Measurements from ENCODE around the gene MGAT4A. TPM values are rescaled to one million over a fixed set of nuclear protein-coding genes. Genes with fewer than 3 reads are reported as not detected.

MGAT4A gene
- total and polyA plus RNA-seq, 2 of the 8 experiments (the other 6 are each of a cell fraction or from before 2014, with no cell fraction given), result 1.4 to 7.7 TPM

- POLR2A ChIA-PET (ENCODE audit: partially characterized antibody), result no interaction called here
- H4K91ac ChIP-seq (replicated peaks; ENCODE audit: insufficient read length, low read length), result no peak overlapping the region
- CTCF ChIA-PET (ENCODE audit: partially characterized antibody), result interaction anchor here (0.8 to 2.3 kb wide), 5 partner anchors 8 to 125 kb away, joined by 3 to 8 read pairs (median 4); no protein-coding TSS in a partner anchor
- H2BK12ac ChIP-seq (ENCODE audit: low read depth, low read length), result no peak overlapping the region
- H2AK5ac ChIP-seq (ENCODE audit: low read depth, low read length), result no peak overlapping the region
- no peak overlapping the region for H2BK5ac ChIP-seq (ENCODE audit: low read depth, low read length)
- H2BK120ac ChIP-seq (replicated peaks; ENCODE audit: low read depth, low read length), result no peak overlapping the region
- H3K9ac ChIP-seq (replicated peaks in 1 of 4; ENCODE audit: extremely low read depth in 1 of 4, low read depth in 3 of 4, low read length in 3 of 4), result no peak overlapping the region
- no peak for DNase-seq (ENCODE audit: low read depth in 1 of 2, low spot score in 2 of 2)
- no peak overlapping the region for H3K56ac ChIP-seq (replicated peaks; ENCODE audit: insufficient read length, low read depth, low read length)
- peaks cover 8 to 23% (median 16%) of the 10 kb centered on the region in 4 experiments for H3K36me3 ChIP-seq (ENCODE audit: control insufficient read depth in 2 of 4, insufficient read depth in 4 of 4, low read length in 3 of 4)
- H3K18ac ChIP-seq (ENCODE audit: extremely low read depth, low read length), result no peak overlapping the region
- H4K8ac ChIP-seq (ENCODE audit: extremely low read depth, insufficient read depth, low read length), result no peak overlapping the region
- no peaks in the 10 kb centered on the region for H3K23me2 ChIP-seq (ENCODE audit: low read depth, low read length)
- H3K14ac ChIP-seq (ENCODE audit: insufficient read length), result no peak overlapping the region
- no peaks in the 10 kb centered on the region for H3K27me3 ChIP-seq (replicated peaks in 1 of 4; ENCODE audit: control insufficient read depth in 3 of 4, extremely low read depth in 1 of 4, insufficient read depth in 3 of 4, low read length in 3 of 4)
- no peak overlapping the region for H3K4me2 ChIP-seq (ENCODE audit: insufficient read depth in 1 of 2, low read depth in 2 of 2, low read length in 2 of 2)
- H3K4ac ChIP-seq (replicated peaks; ENCODE audit: insufficient read length, low read depth, low read length), result no peak overlapping the region
- H3K79me1 ChIP-seq (ENCODE audit: low read depth, low read length), result no peaks in the 10 kb centered on the region
- no peaks in the 10 kb centered on the region for H3K9me3 ChIP-seq (ENCODE audit: insufficient read depth in 2 of 2, low read depth in 1 of 2, low read length in 1 of 2)
- no peak overlapping the region for H3K4me3 ChIP-seq (ENCODE audit: extremely low read depth in 1 of 4, insufficient read depth in 2 of 4, low read depth in 3 of 4, low read length in 4 of 4)
- no peak overlapping the region for H2BK15ac ChIP-seq (ENCODE audit: low read length)
- H3K27ac ChIP-seq (ENCODE audit: low read depth, low read length), result no peak overlapping the region
- H3K4me1 ChIP-seq (replicated peaks in 1 of 4; ENCODE audit: control insufficient read depth in 3 of 4, insufficient read depth in 4 of 4, low read length in 3 of 4), result no peaks in the 10 kb centered on the region
- WGBS, 2 experiments (ENCODE audit: extremely low coverage in 1 of 2, insufficient coverage in 1 of 2, insufficient read length in 1 of 2, insufficient replicate concordance in 2 of 2, low coverage in 1 of 2, low lambda C conversion rate in 2 of 2, missing lambda C conversion rate in 1 of 2), result 95% methylated on average over 9 of the region's 9 CpGs; no CpG with 5 or more reads in 1 of the 2 experiments
- H3K23ac ChIP-seq (ENCODE audit: insufficient read length), result no peak overlapping the region
- no peak overlapping the region for H4K5ac ChIP-seq (ENCODE audit: insufficient read length, low read depth, low read length)
- H2AFZ ChIP-seq (ENCODE audit: low read length), result no peak overlapping the region
- no peaks in the 10 kb centered on the region for H3K79me2 ChIP-seq (ENCODE audit: control insufficient read depth in 1 of 2, insufficient read depth in 2 of 2, low read length in 2 of 2)
- H2BK20ac ChIP-seq (ENCODE audit: low read length), result no peak overlapping the region
- FAIRE-seq, result no peak
- H4K20me1 ChIP-seq (replicated peaks in 1 of 2; ENCODE audit: control insufficient read depth in 1 of 2, insufficient read depth in 2 of 2, low read length in 2 of 2), result peaks cover 0 to 7% of the 10 kb centered on the region in 2 experiments
- TF ChIP-seq, protein P1, sequence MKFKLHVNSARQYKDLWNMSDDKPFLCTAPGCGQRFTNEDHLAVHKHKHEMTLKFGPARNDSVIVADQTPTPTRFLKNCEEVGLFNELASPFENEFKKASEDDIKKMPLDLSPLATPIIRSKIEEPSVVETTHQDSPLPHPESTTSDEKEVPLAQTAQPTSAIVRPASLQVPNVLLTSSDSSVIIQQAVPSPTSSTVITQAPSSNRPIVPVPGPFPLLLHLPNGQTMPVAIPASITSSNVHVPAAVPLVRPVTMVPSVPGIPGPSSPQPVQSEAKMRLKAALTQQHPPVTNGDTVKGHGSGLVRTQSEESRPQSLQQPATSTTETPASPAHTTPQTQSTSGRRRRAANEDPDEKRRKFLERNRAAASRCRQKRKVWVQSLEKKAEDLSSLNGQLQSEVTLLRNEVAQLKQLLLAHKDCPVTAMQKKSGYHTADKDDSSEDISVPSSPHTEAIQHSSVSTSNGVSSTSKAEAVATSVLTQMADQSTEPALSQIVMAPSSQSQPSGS (IDR thresholded peaks at IDR 0.05; ENCODE audit: low read length), result no peak
- TF ChIP-seq KDM4A (IDR thresholded peaks at IDR 0.05; ENCODE audit: low read depth, low read length, severe bottlenecking), result no peak
- TF ChIP-seq CTCF (IDR thresholded peaks at IDR 0.05; ENCODE audit: control extremely low read depth in 1 of 3, insufficient read depth in 1 of 3, low read depth in 1 of 3, low read length in 3 of 3), result no peak
- TF ChIP-seq MAFK (IDR thresholded peaks at IDR 0.05; ENCODE audit: low read depth, low read length), result no peak
- no peak for TF ChIP-seq CHD2 (IDR thresholded peaks at IDR 0.05; ENCODE audit: low read length)
- TF ChIP-seq CREB1 (IDR thresholded peaks at IDR 0.05), result no peak
- TF ChIP-seq ASH2L (IDR thresholded peaks at IDR 0.05; ENCODE audit: low read length), result no peak
- no peak for TF ChIP-seq POLR2AphosphoS5 (IDR thresholded peaks at IDR 0.05; ENCODE audit: low read depth, low read length)
- TF ChIP-seq NANOG (IDR thresholded peaks at IDR 0.05; ENCODE audit: insufficient read depth, low read depth, low read length, poor library complexity, severe bottlenecking), result no peak
- TF ChIP-seq KDM5A (IDR thresholded peaks at IDR 0.05; ENCODE audit: low read length), result no peak
Measured at GRCh38 chr2:98571796-98572195, 159.1 kb downstream of the MGAT4A start.

Data from H1 (cell line).